K562 (cell line): ENCODE results near the gene ZNF717. TPM values are rescaled to one million over a fixed set of nuclear protein-coding genes. Genes with fewer than 3 reads are reported as not detected.
"Not testable (repeated sequence)": the region's sequence is repeated elsewhere in the genome, so short reads cannot be mapped to it uniquely, and the experiment has no call there.

Experiments used
- ATAC-seq: fragments of 200-7000 bp; cut with Tn5 transposase; 3 replicates; pipeline ENCODE4 v1.9.1; 2020; ENCODE audit warnings: moderate library complexity
- BruUV-seq: library from RNA; stranded (reverse); fragments of 400-500 nt; replicated peaks from 2 replicates; lab custom pipeline; 2021; lab: Mats Ljungman, UMichigan
- CTCF ChIA-PET: fragments of 300-600 bp; formaldehyde crosslinking; extraction: SDS; loops from one replicate; lab custom pipeline; 2021; ENCODE audit warnings: low intra/inter-chr PET ratio; lab: Yijun Ruan, JAX
- POLR2A ChIA-PET: fragments of 300-600, 350-650 bp; sonication (Branson Sonifier 250); formaldehyde crosslinking; extraction: SDS; loops from one replicate; lab custom pipeline; 2021; ENCODE audit warnings: antibody characterized with exemption, inconsistent platforms; lab: Yijun Ruan, JAX
- DNase-seq, 4 experiments: peaks; one replicate each; pipeline versions ENCODE4 v3.0.0 to v3.0.0-alpha.2; 2011 to 2018; ENCODE audit warnings: low spot score in 3 of 4, mixed read lengths in 3 of 4; ENCODE audit errors: extremely low read depth in 1 of 4
- FAIRE-seq: peaks from 2 replicates; lab custom pipeline; 2011; peaks lifted over from hg19 to GRCh38; lab: Jason Lieb, UNC
- H2AFZ ChIP-seq: 2 replicates; pipeline ENCODE4 v1.6.0; 2011; ENCODE audit warnings: low read depth, low read length, control low read depth, inconsistent platforms
- H3K27ac ChIP-seq: fragments of 200-600 bp; 3 replicates; pipeline ENCODE4 v1.8.0; 2011; ENCODE audit warnings: low read depth, mild to moderate bottlenecking, control low read depth, inconsistent platforms, low read length, moderate library complexity, mixed read lengths; ENCODE audit errors: extremely low read depth
- H3K27me3 ChIP-seq, 2 experiments: fragments of 300-600 bp in 1 of 2; 2 replicates in 1 of 2; 3 replicates in 1 of 2; pipeline versions ENCODE4 v1.6.0 to v1.8.0; 2011; ENCODE audit warnings: inconsistent platforms in 2 of 2, low read length in 2 of 2, mild to moderate bottlenecking in 1 of 2, mixed read lengths in 1 of 2, moderate library complexity in 1 of 2; ENCODE audit not compliant: control insufficient read depth in 2 of 2, insufficient read depth in 2 of 2
- H3K36me3 ChIP-seq: fragments of 300-600 bp; 3 replicates; pipeline ENCODE4 v1.8.0; 2011; ENCODE audit warnings: mild to moderate bottlenecking, low read length, inconsistent platforms; ENCODE audit not compliant: control insufficient read depth, insufficient read depth
- H3K4me1 ChIP-seq, 2 experiments: fragments of 200-600 bp in 1 of 2; replicated peaks in 1 of 2; 2 replicates in 1 of 2; 3 replicates in 1 of 2; pipeline versions ENCODE4 v1.5.1 to v1.8.0; 2011; ENCODE audit warnings: inconsistent platforms in 2 of 2, low read length in 2 of 2, mild to moderate bottlenecking in 1 of 2, mixed read lengths in 1 of 2, moderate library complexity in 1 of 2; ENCODE audit not compliant: control insufficient read depth in 2 of 2, insufficient read depth in 2 of 2
- H3K4me2 ChIP-seq: 2 replicates; pipeline ENCODE4 v1.6.1; 2011; ENCODE audit warnings: low read length, control low read depth, inconsistent platforms, mixed read lengths; ENCODE audit not compliant: insufficient read depth
- H3K4me3 ChIP-seq: fragments of 200-600 bp; sonication (generic), shearing (Covaris generic); 2 replicates; pipeline ENCODE4 v1.5.1; 2016; ENCODE audit warnings: control low read depth, inconsistent platforms
- H3K79me2 ChIP-seq: fragments of 200-600 bp; 3 replicates; pipeline ENCODE4 v1.8.0; 2011; ENCODE audit warnings: low read length, inconsistent platforms; ENCODE audit not compliant: control insufficient read depth, insufficient read depth
- H3K9ac ChIP-seq, 2 experiments: 2 replicates each; pipeline versions ENCODE4 v1.6.0 to v1.6.1; 2011; ENCODE audit warnings: low read depth in 2 of 2, low read length in 2 of 2, control low read depth in 1 of 2, inconsistent platforms in 1 of 2, mild to moderate bottlenecking in 1 of 2, mixed read lengths in 1 of 2; ENCODE audit not compliant: insufficient read depth in 1 of 2
- H3K9me1 ChIP-seq: one replicate; pipeline ENCODE4 v1.6.0; 2011; ENCODE audit warnings: inconsistent platforms, mild to moderate bottlenecking, low read length, moderate library complexity; ENCODE audit not compliant: control insufficient read depth, insufficient read depth
- H3K9me3 ChIP-seq: replicated peaks from 2 replicates; pipeline ENCODE4 v1.5.1; 2011; ENCODE audit warnings: low read depth, low read length, inconsistent platforms; ENCODE audit not compliant: control insufficient read depth, insufficient read depth
- H4K20me1 ChIP-seq: replicated peaks from 2 replicates; pipeline ENCODE4 v1.6.1; 2011; ENCODE audit warnings: low read length, inconsistent platforms, mixed read lengths; ENCODE audit not compliant: control insufficient read depth, insufficient read depth
- WGBS: fragments of 100-300 bp; shearing (Covaris generic); methylation state at CpG from one replicate; pipeline ENCODE4 v1.1.6; 2016; ENCODE audit warnings: low coverage, mixed read lengths; ENCODE audit not compliant: insufficient coverage; ENCODE audit errors: missing lambda C conversion rate; 5-methylcytosine and 5-hydroxymethylcytosine counted together
- in situ Hi-C: fragments of 300-500 bp; cut with MboI; formaldehyde crosslinking; loops from 4 replicates; pipeline ENCODE4 v1.15.0; 2018; ENCODE audit warnings: inconsistent platforms, mixed read lengths
- intact Hi-C: fragments of 100-400 bp; cut with micrococcal nuclease; formaldehyde crosslinking; loops from 2 replicates; pipeline ENCODE4 v1.14.2; 2022
- polyA plus RNA-seq, 8 experiments: library from polyadenylated mRNA; depleted of rRNA in 4 of 8; stranded (reverse) in 5 of 8; unstranded in 3 of 8; fragments of >200 nt; fragmentation: Nextera tagmentation in 2 of 8; fragmentation: Illumina TruSeq in 1 of 8; extraction: Ambion mirVana in 2 of 8; extraction: Trizol in 1 of 8; gene quantifications; 2 replicates each; pipeline versions ENCODE4 v1.2.1 to v1.2.3, GENCODE V29; 2011 to 2014; ENCODE audit warnings: inconsistent platforms in 1 of 8, missing spikeins in 1 of 8
- total RNA-seq, 7 experiments: library from RNA; depleted of rRNA in 6 of 7; stranded (reverse); fragments of >200 nt in 6 of 7; fragmentation: Illumina TruSeq in 2 of 7; extraction: Trizol in 2 of 7; gene quantifications; 2 replicates each; pipeline versions ENCODE4 v1.2.1 to v1.2.3, GENCODE V29; 2011 to 2021; ENCODE audit warnings: low replicate concordance in 1 of 7

ZNF717 gene
- total and polyA plus RNA-seq, 9 of the 15 experiments (the other 6 are each of a cell fraction or from before 2014, with no cell fraction given), result 3.6 to 24.2 (median 8.2) TPM

- H3K4me2 ChIP-seq, POLR2A ChIA-PET, DNase-seq, H3K36me3 ChIP-seq, H3K27ac ChIP-seq, intact Hi-C loops, H3K27me3 ChIP-seq, H4K20me1 ChIP-seq, BruUV-seq, H3K9me3 ChIP-seq, in situ Hi-C loops, H3K9ac ChIP-seq, CTCF ChIA-PET, H3K9me1 ChIP-seq, ATAC-seq, H3K4me1 ChIP-seq, H2AFZ ChIP-seq, H3K79me2 ChIP-seq, FAIRE-seq, H3K4me3 ChIP-seq: not testable (repeated sequence)
- WGBS, result 0% methylated on average over 1 of the region's 1 CpG
Measured at GRCh38 chr3:75831076-75831475, 45.7 kb upstream of the ZNF717 start.

- H3K27me3 ChIP-seq, H3K4me2 ChIP-seq, H3K27ac ChIP-seq, H2AFZ ChIP-seq, H4K20me1 ChIP-seq, CTCF ChIA-PET, ATAC-seq, DNase-seq, FAIRE-seq, H3K4me3 ChIP-seq, H3K4me1 ChIP-seq, in situ Hi-C loops, H3K9me3 ChIP-seq, BruUV-seq, H3K9me1 ChIP-seq, H3K9ac ChIP-seq, H3K79me2 ChIP-seq, POLR2A ChIA-PET, intact Hi-C loops, H3K36me3 ChIP-seq: not testable (repeated sequence)
- 0% methylated on average over 1 of the region's 1 CpG for WGBS
Measured at GRCh38 chr3:75818019-75818418, 32.7 kb upstream of the ZNF717 start.

GRCh38 chr3:75816287-75817180, 31.2 kb upstream of the ZNF717 start:
- FAIRE-seq, intact Hi-C loops, CTCF ChIA-PET: not testable (repeated sequence)

More at GRCh38 chr3:75816287-75817180, 31.2 kb upstream of the ZNF717 start:
- H3K36me3 ChIP-seq, H3K9ac ChIP-seq, in situ Hi-C loops, DNase-seq, H3K9me1 ChIP-seq, H3K27ac ChIP-seq, H3K27me3 ChIP-seq, H4K20me1 ChIP-seq, BruUV-seq, ATAC-seq, H3K4me1 ChIP-seq, H3K4me3 ChIP-seq, H3K79me2 ChIP-seq, H3K9me3 ChIP-seq, POLR2A ChIA-PET, H3K4me2 ChIP-seq, H2AFZ ChIP-seq: not testable (repeated sequence)
- 1% methylated on average over 7 of the region's 9 CpGs for WGBS
